HL-60 (cell line): ENCODE measurements around the gene TMEM41A.

Source experiments
- DNase-seq, 2 experiments: peaks; one replicate each; pipeline ENCODE4 v3.0.0-alpha.2; 2010 to 2020; ENCODE audit warnings: low read depth in 1 of 2, low spot score in 1 of 2
- H3K27ac ChIP-seq: fragments of 250-450 bp; sonication (Bioruptor Pico); replicated peaks from 2 replicates; pipeline ENCODE4 v1.5.1; 2020; ENCODE audit warnings: mild to moderate bottlenecking, moderate library complexity
- H3K27me3 ChIP-seq: fragments of 250-450 bp; sonication (Bioruptor Pico); 2 replicates; pipeline ENCODE4 v1.5.1; 2021; ENCODE audit warnings: mild to moderate bottlenecking, moderate library complexity; ENCODE audit not compliant: insufficient read depth, poor library complexity, severe bottlenecking
- H3K4me3 ChIP-seq: replicated peaks from 2 replicates; pipeline ENCODE4 v1.5.1; 2011; ENCODE audit warnings: mild to moderate bottlenecking, control low read depth, low read length; ENCODE audit not compliant: insufficient read depth
- GABPA ChIP-seq: IDR thresholded peaks from 2 replicates; pipeline ENCODE4 v1.6.1; 2012; ENCODE audit warnings: low read depth
- POLR2AphosphoS5 ChIP-seq: IDR thresholded peaks from 2 replicates; pipeline ENCODE4 v1.6.1; 2012; ENCODE audit warnings: low read depth
- SPI1 ChIP-seq: IDR thresholded peaks from 2 replicates; pipeline ENCODE4 v1.6.1; 2012; ENCODE audit warnings: low read depth, mild to moderate bottlenecking, borderline replicate concordance
- TF ChIP-seq, protein P1 (sequence below): IDR thresholded peaks from one replicate; pipeline ENCODE4 v1.5.1; 2011; ENCODE audit warnings: low read length, control low read depth, inconsistent platforms; ENCODE audit not compliant: insufficient read depth
- TF ChIP-seq, protein P2 (sequence below): IDR thresholded peaks from 2 replicates; pipeline ENCODE4 v1.6.1; 2012; ENCODE audit warnings: low read depth; ENCODE audit not compliant: insufficient replicate concordance

Gene TMEM41A

DNA sequence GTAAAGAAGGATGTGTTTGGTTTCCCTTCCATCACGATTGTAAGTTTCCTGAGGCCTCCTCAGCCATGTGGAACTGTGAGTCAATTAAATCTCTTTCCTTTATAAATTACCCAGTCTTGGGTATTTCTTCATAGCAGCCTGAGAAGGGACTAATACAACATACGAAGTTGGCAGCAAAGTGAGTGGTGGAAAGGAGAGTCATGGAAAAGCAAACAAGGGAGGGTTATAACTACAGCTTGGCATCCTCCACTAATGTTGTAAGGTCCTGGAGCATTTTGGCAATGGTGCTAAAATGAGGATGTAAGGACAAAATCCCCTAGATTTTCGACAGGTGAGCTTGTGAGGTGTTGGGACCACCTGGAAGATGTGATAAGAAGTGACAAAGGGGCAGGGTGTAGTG lies 5.8 kb upstream of the TMEM41A start:
- TF ChIP-seq, protein P1, sequence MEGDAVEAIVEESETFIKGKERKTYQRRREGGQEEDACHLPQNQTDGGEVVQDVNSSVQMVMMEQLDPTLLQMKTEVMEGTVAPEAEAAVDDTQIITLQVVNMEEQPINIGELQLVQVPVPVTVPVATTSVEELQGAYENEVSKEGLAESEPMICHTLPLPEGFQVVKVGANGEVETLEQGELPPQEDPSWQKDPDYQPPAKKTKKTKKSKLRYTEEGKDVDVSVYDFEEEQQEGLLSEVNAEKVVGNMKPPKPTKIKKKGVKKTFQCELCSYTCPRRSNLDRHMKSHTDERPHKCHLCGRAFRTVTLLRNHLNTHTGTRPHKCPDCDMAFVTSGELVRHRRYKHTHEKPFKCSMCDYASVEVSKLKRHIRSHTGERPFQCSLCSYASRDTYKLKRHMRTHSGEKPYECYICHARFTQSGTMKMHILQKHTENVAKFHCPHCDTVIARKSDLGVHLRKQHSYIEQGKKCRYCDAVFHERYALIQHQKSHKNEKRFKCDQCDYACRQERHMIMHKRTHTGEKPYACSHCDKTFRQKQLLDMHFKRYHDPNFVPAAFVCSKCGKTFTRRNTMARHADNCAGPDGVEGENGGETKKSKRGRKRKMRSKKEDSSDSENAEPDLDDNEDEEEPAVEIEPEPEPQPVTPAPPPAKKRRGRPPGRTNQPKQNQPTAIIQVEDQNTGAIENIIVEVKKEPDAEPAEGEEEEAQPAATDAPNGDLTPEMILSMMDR = no peak
- TF ChIP-seq, protein P2, sequence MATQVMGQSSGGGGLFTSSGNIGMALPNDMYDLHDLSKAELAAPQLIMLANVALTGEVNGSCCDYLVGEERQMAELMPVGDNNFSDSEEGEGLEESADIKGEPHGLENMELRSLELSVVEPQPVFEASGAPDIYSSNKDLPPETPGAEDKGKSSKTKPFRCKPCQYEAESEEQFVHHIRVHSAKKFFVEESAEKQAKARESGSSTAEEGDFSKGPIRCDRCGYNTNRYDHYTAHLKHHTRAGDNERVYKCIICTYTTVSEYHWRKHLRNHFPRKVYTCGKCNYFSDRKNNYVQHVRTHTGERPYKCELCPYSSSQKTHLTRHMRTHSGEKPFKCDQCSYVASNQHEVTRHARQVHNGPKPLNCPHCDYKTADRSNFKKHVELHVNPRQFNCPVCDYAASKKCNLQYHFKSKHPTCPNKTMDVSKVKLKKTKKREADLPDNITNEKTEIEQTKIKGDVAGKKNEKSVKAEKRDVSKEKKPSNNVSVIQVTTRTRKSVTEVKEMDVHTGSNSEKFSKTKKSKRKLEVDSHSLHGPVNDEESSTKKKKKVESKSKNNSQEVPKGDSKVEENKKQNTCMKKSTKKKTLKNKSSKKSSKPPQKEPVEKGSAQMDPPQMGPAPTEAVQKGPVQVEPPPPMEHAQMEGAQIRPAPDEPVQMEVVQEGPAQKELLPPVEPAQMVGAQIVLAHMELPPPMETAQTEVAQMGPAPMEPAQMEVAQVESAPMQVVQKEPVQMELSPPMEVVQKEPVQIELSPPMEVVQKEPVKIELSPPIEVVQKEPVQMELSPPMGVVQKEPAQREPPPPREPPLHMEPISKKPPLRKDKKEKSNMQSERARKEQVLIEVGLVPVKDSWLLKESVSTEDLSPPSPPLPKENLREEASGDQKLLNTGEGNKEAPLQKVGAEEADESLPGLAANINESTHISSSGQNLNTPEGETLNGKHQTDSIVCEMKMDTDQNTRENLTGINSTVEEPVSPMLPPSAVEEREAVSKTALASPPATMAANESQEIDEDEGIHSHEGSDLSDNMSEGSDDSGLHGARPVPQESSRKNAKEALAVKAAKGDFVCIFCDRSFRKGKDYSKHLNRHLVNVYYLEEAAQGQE = no peak
- TF ChIP-seq SPI1 (no peak), GABPA (no peak), POLR2AphosphoS5 (no peak)
- no peak overlapping the region for H3K27ac ChIP-seq
- no peaks in the 10 kb centered on the region for H3K27me3 ChIP-seq
- no peak for DNase-seq
- no peak overlapping the region for H3K4me3 ChIP-seq

DNA sequence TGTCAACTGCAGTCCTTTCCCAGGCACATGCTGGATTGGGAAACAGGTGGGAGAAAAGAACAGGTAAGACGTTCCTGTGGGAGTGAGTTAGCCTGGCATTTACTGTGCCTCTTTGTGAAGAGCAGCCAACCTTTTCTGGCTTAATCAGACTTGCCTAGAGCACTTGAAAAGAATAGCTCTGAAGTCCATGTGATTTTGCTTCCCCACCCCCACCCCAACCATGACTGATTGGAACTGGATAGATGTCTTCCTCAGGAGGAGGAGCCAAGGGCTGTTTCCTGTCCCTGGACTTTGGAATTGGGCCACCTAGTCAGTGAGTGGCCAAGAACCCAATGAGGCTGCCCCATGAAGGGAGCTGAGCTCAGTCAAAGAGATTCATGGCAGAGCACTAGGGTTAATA lies 4.7 kb upstream of the TMEM41A start:
- no peak overlapping the region for H3K27ac ChIP-seq
- H3K27me3 ChIP-seq = no peaks in the 10 kb centered on the region
- no peak for DNase-seq
- H3K4me3 ChIP-seq = no peak overlapping the region
- TF ChIP-seq GABPA (no peak), SPI1 (no peak), POLR2AphosphoS5 (no peak)
- TF ChIP-seq, protein P2 = no peak
- TF ChIP-seq, protein P1 = no peak

DNA sequence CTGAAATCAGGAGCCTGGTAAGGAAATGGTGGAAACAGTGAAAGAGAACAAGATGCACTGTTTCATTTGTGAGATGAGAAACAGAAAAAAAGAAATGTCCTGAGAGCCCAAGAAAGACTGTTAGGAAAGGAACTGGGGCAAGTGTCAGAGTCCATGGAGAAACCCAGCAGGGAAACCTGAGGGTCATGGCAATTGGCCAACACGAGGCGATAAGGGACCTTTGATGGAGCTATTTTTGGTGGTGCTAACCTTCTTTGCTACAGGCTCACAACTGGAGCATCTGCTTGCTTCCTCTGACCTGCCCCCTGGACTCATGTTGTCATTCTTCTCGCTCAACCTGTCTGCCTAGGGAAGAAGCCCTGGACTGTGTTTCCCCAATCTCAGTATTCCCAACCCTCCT lies 4.2 kb upstream of the TMEM41A start:
- no peak for DNase-seq
- Histone ChIP-seq H3K27me3 (no peaks in the 10 kb centered on the region), H3K27ac (no peak overlapping the region), H3K4me3 (no peak overlapping the region)
- TF ChIP-seq SPI1 (no peak), POLR2AphosphoS5 (no peak), GABPA (no peak)
- TF ChIP-seq, protein P2 = no peak
- TF ChIP-seq, protein P1 = no peak
